HepG2 (cell line): ENCODE results near the gene ANKRD22. TPM values are rescaled to one million over a fixed set of nuclear protein-coding genes. Genes with fewer than 3 reads are reported as not detected.

Source experiments
- BHLHE40 ChIP-seq: IDR thresholded peaks from 2 replicates; pipeline ENCODE4 v1.6.1; 2011; ENCODE audit warnings: low read length, improper control_type of control experiment
- SSRP1 ChIP-seq: IDR thresholded peaks from 2 replicates; pipeline ENCODE4 v1.6.1; 2016; ENCODE audit warnings: control low read depth
- polyA plus RNA-seq, 8 experiments: library from polyadenylated mRNA; depleted of rRNA in 3 of 8; stranded (reverse) in 7 of 8; unstranded in 1 of 8; fragments of >200 nt; fragmentation: Illumina TruSeq in 4 of 8; extraction: Trizol in 4 of 8; gene quantifications; 2 replicates each; pipeline versions ENCODE4 v1.2.1 to v1.2.3, GENCODE V29; 2011 to 2016; ENCODE audit warnings: low read depth in 4 of 8, missing spikeins in 1 of 8, mixed read lengths in 1 of 8; ENCODE audit not compliant: insufficient read depth in 1 of 8
- total RNA-seq, 5 experiments: library from RNA; depleted of rRNA; stranded (reverse); fragments of >200 nt; fragmentation: Illumina TruSeq; extraction: Trizol; gene quantifications; 2 replicates each; pipeline ENCODE4 v1.2.3, GENCODE V29; 2016; ENCODE audit warnings: low read depth in 1 of 5
- TF ChIP-seq, protein P1 (sequence below): sonication (generic); formaldehyde crosslinking; IDR thresholded peaks from 2 replicates; pipeline ENCODE4 v1.4.0; 2020; ENCODE audit warnings: mild to moderate bottlenecking, missing genetic modification reagents, borderline replicate concordance
- TF ChIP-seq, protein P2 (sequence below): sonication (generic); formaldehyde crosslinking; IDR thresholded peaks from 2 replicates; pipeline ENCODE4 v1.4.0; 2020; ENCODE audit warnings: missing genetic modification reagents
- TF ChIP-seq, protein P3 (sequence below): sonication (generic); formaldehyde crosslinking; IDR thresholded peaks from 2 replicates; pipeline ENCODE4 v1.5.0; 2020; ENCODE audit warnings: missing genetic modification reagents

ANKRD22 gene
- total and polyA plus RNA-seq, 2 of the 13 experiments (the other 11 are each of a cell fraction or from before 2014, with no cell fraction given) = not detected

GRCh38 chr10:88857831-88858230, 6.2 kb upstream of the ANKRD22 start (continued):
- TF ChIP-seq, protein P1, sequence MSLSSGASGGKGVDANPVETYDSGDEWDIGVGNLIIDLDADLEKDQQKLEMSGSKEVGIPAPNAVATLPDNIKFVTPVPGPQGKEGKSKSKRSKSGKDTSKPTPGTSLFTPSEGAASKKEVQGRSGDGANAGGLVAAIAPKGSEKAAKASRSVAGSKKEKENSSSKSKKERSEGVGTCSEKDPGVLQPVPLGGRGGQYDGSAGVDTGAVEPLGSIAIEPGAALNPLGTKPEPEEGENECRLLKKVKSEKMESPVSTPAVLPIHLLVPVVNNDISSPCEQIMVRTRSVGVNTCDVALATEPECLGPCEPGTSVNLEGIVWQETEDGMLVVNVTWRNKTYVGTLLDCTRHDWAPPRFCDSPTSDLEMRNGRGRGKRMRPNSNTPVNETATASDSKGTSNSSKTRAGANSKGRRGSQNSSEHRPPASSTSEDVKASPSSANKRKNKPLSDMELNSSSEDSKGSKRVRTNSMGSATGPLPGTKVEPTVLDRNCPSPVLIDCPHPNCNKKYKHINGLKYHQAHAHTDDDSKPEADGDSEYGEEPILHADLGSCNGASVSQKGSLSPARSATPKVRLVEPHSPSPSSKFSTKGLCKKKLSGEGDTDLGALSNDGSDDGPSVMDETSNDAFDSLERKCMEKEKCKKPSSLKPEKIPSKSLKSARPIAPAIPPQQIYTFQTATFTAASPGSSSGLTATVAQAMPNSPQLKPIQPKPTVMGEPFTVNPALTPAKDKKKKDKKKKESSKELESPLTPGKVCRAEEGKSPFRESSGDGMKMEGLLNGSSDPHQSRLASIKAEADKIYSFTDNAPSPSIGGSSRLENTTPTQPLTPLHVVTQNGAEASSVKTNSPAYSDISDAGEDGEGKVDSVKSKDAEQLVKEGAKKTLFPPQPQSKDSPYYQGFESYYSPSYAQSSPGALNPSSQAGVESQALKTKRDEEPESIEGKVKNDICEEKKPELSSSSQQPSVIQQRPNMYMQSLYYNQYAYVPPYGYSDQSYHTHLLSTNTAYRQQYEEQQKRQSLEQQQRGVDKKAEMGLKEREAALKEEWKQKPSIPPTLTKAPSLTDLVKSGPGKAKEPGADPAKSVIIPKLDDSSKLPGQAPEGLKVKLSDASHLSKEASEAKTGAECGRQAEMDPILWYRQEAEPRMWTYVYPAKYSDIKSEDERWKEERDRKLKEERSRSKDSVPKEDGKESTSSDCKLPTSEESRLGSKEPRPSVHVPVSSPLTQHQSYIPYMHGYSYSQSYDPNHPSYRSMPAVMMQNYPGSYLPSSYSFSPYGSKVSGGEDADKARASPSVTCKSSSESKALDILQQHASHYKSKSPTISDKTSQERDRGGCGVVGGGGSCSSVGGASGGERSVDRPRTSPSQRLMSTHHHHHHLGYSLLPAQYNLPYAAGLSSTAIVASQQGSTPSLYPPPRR (CRISPR knock-in tag) = no peak
- TF ChIP-seq SSRP1 = no peak
- TF ChIP-seq BHLHE40 = no peak
- TF ChIP-seq, protein P2, sequence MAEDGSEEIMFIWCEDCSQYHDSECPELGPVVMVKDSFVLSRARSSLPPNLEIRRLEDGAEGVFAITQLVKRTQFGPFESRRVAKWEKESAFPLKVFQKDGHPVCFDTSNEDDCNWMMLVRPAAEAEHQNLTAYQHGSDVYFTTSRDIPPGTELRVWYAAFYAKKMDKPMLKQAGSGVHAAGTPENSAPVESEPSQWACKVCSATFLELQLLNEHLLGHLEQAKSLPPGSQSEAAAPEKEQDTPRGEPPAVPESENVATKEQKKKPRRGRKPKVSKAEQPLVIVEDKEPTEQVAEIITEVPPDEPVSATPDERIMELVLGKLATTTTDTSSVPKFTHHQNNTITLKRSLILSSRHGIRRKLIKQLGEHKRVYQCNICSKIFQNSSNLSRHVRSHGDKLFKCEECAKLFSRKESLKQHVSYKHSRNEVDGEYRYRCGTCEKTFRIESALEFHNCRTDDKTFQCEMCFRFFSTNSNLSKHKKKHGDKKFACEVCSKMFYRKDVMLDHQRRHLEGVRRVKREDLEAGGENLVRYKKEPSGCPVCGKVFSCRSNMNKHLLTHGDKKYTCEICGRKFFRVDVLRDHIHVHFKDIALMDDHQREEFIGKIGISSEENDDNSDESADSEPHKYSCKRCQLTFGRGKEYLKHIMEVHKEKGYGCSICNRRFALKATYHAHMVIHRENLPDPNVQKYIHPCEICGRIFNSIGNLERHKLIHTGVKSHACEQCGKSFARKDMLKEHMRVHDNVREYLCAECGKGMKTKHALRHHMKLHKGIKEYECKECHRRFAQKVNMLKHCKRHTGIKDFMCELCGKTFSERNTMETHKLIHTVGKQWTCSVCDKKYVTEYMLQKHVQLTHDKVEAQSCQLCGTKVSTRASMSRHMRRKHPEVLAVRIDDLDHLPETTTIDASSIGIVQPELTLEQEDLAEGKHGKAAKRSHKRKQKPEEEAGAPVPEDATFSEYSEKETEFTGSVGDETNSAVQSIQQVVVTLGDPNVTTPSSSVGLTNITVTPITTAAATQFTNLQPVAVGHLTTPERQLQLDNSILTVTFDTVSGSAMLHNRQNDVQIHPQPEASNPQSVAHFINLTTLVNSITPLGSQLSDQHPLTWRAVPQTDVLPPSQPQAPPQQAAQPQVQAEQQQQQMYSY (CRISPR knock-in tag) = no peak
- TF ChIP-seq, protein P3, sequence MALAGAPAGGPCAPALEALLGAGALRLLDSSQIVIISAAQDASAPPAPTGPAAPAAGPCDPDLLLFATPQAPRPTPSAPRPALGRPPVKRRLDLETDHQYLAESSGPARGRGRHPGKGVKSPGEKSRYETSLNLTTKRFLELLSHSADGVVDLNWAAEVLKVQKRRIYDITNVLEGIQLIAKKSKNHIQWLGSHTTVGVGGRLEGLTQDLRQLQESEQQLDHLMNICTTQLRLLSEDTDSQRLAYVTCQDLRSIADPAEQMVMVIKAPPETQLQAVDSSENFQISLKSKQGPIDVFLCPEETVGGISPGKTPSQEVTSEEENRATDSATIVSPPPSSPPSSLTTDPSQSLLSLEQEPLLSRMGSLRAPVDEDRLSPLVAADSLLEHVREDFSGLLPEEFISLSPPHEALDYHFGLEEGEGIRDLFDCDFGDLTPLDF (CRISPR knock-in tag) = no peak
